GM19025 (cell line): ENCODE data around the gene EBF3.

ENCODE experiments used
- ATAC-seq: cut with Tn5 transposase; IDR thresholded peaks from one replicate; pipeline ENCODE4 v1.9.1; 2021; ENCODE audit warnings: mild to moderate bottlenecking, low read depth, moderate library complexity; ENCODE audit not compliant: unreplicated experiment

Gene EBF3

DNA sequence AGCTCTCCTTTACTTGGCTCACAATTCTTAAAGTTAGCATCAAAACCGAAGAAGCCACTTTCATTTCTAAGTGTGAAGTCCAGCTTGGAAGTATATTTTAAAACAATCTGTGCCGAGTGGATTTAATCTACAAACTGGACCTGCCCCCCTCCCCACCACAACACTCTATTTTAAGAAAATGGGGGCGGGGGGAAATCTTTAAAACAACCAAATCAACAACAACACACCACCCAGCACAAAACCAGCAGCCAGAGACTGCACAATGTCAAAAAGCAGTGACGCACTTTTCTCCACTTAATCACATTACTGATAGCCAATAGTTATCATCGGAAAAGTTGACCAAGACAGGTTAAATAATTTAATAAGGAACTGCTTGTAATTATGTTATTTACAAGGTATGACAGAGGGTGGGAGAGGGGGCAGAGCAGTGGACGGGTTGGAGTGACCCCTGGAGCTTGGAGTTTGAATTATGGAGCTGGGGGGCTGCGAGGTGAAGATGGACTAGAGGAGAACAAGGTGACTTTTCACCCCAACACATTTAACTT, 2.8 kb downstream of the EBF3 start:
- no peak for ATAC-seq

DNA sequence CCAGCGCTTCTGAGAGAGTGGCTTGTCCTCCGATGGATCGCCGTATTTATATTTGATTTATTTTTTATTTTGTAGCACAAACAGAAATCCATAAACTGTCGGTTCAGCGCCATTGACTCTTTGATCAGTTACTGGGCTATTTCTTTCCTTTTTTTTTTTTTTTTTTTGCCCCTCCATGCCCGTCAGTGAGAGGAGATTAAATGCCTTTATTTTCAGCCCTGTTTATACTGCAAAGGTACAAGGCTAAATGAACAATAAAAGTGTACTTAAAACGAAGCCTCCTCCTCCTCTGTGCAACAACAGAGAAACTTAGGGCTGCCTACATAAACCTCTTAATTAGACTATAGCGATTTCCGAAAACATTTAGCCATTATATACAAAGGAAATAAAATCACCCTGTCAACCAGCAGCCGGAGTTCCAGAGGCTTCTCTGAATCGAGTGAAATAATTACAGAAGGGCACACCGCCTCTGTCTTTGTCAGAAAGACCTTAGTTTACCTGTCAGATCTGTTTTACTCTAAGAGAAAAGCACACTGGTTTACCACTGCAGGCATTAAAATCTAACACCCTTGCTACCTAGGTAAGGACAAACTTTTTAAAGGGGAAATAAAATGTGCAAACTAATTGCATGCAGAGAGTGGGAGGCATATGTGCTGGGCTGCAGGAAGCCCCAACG, 3.5 kb downstream of the EBF3 start:
- no peak for ATAC-seq

DNA sequence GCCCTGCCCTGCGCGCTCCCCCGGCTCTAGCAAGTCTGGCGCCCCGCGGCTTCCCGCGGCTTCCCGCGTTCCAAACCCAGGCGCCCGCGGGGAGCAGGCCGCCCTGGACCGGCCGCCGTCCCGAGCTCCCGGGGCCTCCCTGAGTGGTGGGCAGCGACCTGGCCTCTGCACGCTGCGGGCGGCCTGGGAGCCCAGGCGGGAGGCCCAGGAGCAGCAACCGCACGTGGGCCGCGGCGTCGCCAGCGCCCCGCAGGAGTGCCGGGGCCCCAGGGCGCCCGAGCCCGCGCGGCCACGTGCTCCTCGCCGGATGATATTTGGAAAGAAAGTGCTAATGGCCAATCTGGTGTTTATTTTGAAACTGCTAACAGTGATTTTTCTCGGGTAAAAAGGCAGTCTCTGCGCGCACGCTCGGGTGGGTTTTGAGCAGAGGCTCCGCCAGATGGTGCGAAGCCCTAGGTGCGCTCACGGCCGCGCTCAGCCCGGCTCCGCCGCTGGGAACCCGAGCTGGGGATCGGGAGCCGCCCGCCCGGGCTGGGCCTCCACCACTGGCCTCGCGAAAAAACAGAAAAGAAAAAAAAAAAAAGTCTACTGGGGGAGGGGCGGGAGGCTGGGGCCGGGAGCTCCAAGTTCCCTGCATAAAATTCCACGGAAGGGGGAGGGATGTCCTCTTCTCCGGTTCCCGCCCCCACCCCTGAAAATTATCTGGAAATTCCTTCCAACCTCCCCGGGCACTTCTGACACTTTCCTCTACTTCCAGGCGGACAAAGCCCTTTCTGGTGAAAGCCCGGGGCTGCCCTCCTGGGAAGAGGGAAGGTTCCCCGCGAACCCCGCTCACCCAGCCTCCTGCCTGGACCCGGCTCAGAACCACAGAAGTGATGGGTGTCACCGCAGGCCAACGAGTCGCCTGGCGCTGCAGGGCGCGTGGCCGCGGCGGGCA, 4.3 kb downstream of the EBF3 start:
- ATAC-seq, result no peak

DNA sequence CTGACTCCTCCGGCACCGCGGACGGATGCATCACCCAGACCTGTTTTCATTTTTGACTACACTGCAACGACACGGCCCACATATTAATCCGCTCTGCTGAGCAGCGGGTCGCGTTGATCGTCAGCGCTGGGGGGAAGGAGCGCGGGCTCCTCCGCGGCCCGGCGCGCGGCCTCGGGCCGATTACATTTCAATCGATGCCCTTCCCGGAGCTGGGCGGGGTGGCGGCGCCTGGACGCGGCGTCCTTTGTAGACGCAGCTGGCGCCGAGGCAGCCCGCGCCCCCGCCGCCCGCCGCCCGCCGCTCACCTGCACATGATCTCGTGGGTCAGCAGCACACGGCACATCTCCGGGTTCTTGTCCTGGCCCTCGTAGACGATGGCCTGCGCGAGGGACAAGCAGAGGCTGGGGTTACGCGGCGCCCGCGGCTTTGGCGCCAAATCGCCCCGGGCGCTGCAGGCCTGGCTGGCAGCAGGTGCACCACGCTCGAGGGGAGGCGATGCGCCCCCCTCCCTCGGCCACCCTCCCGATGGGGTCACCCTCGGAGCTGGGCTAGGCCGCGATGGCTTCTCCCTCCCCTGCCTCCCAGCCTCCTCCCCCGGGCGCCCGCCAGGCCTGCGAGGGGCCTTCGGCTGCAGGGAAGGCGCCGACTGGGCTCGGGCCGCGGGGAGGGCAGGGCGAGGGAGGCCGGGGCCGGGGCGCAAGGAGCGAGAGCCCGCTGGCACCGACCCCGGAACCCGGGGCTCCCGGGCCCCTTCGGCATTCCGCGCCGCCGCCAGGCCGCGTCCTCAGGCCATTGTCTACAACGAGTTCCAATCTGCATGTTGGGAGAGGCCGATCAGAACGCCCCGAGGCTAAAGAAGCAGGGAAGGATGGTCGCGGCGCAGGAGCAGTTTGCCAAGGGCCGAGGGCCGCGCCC, 5.2 kb downstream of the EBF3 start:
- ATAC-seq, result no peak

DNA sequence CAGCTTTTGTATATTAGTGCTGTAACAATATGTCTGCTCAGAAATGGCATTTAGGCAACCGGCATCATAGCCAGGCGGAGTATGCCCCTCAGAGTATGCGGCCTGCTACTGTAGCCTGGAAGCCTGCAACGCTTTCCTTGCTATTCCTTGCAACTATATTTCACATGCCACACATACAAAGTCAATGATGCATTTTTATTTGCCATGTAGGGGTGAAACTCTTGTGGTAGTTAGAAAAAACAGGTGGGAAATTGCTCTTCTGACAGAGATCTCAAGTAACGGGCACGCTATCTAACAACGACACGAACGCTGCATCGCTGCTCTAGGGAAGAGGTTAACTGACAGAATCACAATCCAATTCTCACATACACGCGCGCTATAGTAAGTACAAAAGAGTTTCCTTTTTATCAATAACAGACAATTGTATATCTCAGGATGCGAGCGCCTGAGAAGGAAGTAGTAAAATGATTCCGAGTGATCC, 5.9 kb downstream of the EBF3 start:
- no peak for ATAC-seq

DNA sequence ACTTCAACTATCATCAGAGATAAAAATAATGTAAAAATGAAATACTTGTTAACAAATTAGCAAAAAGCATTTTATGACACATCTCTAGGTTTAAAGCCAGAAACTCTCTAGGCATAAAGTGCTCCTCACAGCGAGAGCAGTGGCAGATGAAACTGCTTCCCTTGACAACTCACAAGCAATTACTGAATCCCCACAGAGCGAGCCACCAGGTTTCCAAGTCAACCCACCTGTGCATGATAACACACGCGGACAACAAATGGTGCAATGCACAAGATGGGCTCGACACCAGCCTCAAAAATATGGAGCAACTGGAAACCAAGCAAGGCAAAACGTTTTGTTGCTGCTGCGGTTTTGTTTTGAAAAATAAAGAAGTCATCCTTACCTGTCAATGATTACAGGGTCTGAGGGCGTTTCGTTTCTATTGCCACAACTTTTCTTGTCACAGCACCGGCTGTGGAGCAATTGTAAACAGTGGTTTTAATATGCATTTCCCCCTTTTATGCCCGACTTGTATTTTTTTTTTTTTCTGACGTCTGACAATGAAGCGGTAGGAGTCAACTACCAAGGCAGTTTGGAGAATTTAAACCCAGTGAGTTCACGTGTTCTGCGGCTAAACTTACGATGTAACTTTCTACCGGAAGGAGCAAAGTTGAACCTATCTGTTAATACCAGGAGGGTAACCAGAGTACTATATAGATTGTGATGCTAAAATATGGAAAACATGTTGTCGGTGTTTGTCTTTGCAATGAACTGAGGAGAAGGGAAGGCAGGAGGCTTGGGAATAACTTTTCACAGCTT, 7.0 kb downstream of the EBF3 start:
- ATAC-seq, result no peak

DNA sequence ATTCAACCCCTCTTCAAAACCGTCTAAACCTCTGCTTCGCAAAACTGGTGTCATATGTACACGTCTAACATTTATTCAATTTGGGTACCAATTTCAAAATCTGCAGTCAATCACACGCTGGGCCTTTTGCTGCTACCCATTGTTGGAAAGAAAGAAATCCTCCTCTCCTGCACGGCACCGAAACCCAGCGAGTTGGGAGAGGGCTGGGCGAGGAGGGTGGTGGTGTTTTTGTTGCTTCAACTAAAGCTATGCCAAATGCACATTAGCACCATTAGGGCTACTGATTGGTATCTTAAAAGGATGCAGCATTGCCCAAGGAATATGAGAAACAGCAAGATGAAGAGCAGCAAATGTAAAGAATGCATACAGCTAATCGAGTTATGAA, 7.8 kb downstream of the EBF3 start:
- ATAC-seq, result no peak

DNA sequence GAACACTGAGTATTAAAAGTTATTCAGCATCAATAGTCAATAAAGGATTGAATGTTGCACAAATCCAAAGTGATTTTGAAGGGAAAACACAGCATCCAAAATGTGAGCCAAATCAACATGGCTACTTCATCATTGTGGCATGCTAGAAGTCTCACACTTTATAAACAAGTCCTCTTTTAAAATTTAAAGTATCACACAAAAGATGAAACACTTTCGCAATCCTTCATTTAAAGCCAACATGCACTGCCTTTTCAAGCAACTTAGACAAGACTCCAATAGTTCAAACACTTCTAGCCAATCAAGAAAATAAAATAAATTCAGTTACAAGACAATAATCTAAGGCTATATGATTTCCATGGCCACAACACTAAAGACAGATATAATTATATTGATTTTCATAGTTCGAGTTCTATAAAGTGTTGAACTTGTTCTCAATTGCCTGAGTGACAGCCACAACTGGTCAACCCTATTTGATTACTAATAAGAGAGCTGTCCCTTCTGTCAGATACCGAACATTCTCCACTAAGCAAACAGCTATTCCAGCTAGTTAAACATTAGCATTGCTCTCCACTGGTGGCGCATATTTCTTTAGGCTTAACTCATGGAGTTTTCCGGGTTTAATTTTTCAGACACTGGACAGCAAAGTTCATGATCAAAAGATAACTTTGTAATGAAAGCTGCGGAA, 8.3 kb downstream of the EBF3 start:
- no peak for ATAC-seq

DNA sequence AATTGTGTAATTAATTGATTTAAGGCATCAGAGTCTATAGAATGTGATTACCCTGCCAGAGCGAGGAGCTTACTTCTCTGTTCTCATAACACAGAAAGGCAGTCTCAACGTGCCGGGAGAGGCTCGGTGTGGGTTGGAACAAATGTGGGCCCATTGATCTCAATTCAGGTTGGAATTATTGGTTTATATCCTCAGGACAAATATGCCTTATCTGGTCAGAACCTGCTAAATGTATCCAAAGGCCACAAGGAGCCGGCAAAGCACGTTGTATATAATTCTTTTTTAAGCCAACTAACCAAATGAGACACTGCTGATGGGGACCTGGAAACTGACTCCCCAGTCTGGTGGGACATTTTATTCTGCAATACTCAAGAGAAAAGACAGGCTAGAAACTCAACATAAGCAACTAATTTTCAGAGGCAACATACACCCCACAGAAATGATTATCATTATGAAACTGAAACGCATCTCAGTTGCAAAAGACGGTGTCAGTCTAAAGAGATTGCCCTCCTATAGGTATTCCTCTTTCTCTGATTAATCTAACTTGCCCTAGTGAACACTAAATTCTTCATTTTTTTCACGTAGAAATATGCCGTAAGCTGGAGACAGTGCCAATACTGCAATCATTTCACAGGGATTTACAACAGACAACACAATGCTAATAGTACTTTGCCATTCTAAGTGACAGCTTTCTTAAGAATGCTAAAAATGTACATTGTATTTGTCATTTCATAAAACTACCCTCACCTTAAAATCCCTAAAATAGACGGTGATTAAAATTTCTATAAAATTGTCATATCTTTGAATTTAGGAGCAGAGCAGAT, 9.4 kb downstream of the EBF3 start:
- no peak for ATAC-seq

DNA sequence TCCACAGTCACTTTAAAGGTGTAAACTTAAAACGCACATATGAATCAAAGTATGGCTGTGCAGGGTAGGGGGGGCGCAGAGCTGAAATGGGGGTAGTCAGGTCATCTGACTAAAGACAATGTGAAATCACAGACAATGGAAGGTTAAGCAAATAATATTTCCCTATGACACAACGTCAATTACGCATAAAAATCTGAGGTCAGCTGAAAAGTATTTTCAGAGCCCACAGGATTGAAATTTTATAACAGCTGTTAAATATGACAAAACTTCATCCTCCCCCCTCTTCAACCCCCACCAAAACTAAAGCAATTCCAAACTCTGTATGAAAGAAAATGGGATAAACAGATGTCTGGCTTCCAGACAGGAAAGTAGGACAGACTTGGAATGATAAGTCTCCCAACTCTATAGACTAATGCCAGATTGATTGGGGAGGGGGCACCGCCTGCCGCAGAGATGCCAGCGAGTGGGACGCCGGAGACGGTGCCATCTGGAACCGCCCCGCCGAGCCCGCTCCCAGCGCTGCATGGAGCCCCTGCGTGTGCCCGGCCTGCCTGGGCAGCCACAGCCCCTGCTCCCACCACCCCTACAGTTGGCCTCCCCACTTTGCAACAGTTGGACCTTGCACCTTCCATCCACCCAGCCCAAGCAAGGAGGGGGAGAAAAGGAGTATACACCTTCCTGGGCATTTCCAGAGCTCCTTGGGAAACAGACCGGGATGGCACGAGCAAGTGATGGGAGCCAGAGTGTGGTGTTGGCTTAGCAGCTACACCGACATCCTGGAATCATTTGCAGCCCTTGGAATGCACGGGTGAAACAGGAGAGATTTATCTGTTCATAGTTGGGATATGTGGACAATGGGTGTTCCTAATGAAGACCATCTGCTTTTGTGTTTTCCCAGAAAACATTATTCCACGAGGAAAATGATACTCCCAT, 10.7 kb downstream of the EBF3 start:
- ATAC-seq, result no peak

DNA sequence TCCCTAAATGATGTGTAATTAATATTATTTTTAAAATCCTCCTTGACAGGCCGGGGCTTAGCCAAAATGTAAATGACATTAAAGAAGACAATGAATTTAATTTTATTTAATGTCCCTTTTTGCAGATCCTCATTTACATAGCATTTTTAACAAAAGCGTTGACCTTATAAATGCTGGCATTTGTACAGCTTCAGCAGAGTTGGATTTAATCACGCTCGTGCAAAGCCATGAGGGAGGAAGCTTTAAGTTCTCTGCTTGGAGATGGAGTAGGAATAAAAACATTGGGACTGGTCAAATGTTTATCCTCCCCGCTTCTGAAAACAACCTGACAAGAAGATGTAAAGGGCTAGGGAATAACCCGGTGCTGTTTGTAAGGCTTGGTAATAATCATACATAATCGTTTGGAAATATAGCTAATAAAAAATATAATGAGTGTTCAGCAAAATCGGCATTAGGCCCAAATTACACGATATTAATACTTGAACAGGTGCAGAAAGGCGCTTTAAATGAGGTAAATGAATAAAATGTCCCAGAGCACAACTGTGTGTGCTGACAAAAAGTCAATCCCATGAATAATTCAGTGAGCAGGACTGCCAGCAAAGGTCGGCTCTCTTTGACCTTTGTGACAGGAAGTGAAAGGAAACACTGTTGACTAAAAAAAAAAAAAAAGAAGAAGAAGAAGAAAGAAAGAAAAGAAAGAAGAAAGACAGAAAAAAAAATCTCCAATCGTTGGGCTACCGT, 11.5 kb downstream of the EBF3 start:
- ATAC-seq, result no peak

DNA sequence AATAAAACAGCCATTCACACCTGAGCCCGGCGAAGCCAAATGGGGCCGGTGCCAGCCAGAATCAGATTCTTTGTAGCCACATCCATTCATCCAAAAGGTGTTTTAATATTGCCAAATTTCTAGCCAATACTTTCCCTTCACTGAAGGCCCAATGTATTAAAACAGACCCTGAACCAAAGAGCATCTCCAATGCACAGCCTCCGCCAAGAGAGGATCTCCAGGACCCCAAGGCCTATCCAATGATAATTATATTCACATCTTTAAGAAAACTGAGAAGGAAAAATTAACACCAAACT, 12.2 kb downstream of the EBF3 start:
- no peak for ATAC-seq

DNA sequence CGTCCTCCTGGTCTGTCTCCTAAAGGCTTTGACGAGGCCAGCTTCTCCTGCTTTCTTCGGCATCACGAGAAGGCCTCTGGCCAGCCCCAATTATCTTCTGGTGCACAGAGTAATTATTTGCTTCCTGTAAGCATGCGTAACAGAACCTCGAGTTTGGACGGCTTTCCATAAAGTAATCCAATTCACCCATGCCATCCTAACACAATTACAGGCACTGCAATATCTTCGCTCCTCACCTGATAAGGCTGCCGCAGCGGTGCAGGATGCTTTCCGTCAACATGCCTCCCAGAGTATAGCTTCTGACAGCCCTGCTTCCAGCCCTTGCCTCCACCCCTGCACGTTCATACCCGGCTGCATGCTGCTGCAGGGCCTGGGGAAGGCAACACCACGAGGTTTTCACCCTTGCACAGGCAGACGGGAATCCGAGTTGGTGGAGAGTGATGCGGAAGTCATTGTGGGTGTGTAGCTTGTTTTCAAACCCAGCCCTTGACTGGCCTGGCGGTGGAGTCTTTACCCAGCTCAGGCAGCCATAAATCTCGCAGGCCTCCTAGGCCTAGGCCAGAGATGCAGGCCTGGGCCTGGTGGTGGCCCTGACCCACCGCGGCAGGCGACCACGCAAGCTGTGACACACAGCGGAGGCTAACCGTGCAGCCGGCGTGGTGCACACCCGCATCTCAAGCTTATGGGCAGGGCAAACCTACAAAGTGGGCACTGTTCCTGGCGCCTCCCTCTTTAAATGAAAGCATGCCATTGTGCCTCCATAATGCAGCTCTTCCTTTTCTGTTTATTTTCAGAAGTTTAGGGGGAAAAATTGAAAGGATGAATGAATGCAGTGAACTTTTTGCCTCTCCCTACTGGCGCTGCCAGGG, 12.7 kb downstream of the EBF3 start:
- ATAC-seq, result no peak

DNA sequence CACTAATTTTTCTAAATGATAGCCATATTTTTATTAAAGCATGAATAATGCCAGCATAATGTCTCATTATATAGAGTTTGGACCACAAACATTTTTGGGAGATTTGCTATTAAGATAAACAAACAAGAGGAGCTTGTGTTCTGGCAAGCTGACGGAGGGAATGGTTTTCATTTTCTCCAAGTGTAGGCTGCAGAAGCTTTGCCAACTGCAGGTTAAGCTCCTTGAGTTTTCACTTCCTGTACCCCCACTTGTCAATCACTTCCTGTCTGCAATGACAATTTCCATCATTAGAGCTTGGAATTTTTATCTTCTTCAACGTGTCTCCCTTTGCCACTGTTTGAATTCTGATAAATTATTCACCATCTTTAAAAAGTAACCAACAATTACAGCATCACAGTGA, 13.4 kb downstream of the EBF3 start:
- no peak for ATAC-seq

DNA sequence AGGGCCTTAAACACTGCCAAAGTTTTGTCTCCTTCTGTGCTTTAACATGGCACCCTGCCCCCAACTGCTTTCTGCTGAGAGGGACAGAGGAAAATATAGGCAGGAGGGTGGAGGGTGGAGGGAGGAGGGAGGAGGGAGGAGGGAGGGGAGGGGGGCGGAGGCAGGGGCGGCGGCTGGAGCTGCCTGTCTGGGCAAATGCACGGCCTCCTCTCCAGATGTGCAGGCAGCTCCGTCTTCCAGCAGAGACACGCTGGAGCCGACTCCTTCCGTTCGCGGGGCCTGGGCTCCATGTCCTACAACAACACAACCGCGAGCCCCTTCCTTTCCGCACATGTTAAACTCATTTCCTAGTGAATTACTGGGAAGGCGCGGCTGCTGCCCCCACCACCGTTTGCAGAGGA, 14.2 kb downstream of the EBF3 start:
- ATAC-seq, result no peak

DNA sequence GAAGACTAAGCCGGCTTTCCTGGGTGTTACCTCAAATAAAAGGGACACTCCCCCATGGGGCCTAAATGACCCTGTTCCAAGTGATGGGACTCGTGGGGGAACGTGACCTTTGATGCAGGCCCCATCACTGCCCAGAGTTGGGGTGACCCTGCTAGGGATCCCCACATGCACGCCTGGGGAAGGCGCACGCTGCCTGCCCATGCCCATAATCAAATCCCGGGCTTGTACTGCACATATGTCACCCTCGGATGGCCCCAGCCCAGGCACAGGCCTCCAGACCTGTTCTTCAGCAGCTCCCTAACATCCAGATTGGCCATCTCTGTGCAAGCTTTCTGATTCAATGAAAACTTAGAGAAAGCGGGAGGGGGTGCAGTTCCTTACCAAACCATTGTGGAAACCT, 14.7 kb downstream of the EBF3 start:
- no peak for ATAC-seq
